ENCODE results near the gene ATP9B. TPM values are rescaled to one million over a fixed set of nuclear protein-coding genes. Genes with fewer than 3 reads are reported as not detected.

ATP9B gene
- total and polyA plus RNA-seq, 10 of the 15 experiments (the other 5 are each of a cell fraction or from before 2014, with no cell fraction given), result 0.74 to 20.7 (median 12.9) TPM

DNA sequence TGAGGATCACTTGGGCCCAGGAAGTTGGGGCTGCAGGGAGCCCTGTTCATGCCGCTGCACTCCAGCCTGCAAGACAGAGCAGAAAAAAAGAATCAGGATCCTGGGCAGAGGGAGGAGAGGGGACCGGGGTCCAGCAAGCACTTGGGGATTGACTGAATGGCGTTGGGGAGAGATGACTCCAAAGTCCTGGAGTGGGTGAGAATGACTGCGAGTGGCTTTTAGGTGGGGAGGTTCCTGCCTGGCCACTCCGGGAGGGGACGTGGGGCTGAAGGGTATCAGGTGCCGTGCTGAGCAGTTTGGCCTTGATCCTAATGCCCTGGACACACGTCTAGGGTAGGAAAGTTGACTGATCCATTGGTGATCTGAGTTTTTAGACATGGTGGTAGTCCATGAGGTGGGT lies 323.0 kb downstream of the ATP9B start:
- 64% methylated on average over 8 of the region's 8 CpGs for WGBS (ENCODE audit: insufficient coverage, insufficient replicate concordance, low lambda C conversion rate, missing lambda C conversion rate)
- no TSS peak for BruUV-seq (replicated peaks)

More for the DNA sequence above, 323.0 kb downstream of the ATP9B start:
- DNase-seq (ENCODE audit: low read depth, low spot score) (no peak), FAIRE-seq (no peak), ATAC-seq (no peak)
- SMC1A ChIA-PET (ENCODE audit: uncharacterized antibody, unreplicated experiment), result interaction anchor here (0.7 kb wide), 2 partner anchors 8 to 131 kb away, joined by 3 read pairs; no protein-coding TSS in a partner anchor
- H2AFZ ChIP-seq (ENCODE audit: control insufficient read depth, low read depth, low read length), result no peak overlapping the region
- no peak overlapping the region for H3K9ac ChIP-seq (ENCODE audit: control insufficient read depth, insufficient read depth, low read length)
- POLR2A ChIA-PET, result no interaction called here
- RAD21 ChIA-PET (ENCODE audit: unreplicated experiment), result interaction anchor here (1.3 to 1.9 kb wide), 3 partner anchors 13 to 139 kb away, joined by 3 to 6 read pairs (median 5); no protein-coding TSS in a partner anchor
- H3K36me3 ChIP-seq (ENCODE audit: control insufficient read depth in 2 of 2, insufficient read depth in 2 of 2, low read length in 1 of 2), result no peaks in the 10 kb centered on the region
- TF ChIP-seq SREBF2 (IDR thresholded peaks at IDR 0.05; ENCODE audit: low read length) (no peak), FOS (IDR thresholded peaks at IDR 0.05; ENCODE audit: borderline replicate concordance, extremely low read depth, insufficient read length) (no peak), ZNF384 (IDR thresholded peaks at IDR 0.05; ENCODE audit: borderline replicate concordance, low read depth, low read length) (no peak), SIX5 (IDR thresholded peaks at IDR 0.05; ENCODE audit: low read depth, low read length, severe bottlenecking) (no peak), SUZ12 (IDR thresholded peaks at IDR 0.05; ENCODE audit: unreplicated experiment) (no peak), NR2C2 (IDR thresholded peaks at IDR 0.05; ENCODE audit: borderline replicate concordance, control insufficient read depth, insufficient read length, low read depth) (no peak)
- TF ChIP-seq, protein P1, sequence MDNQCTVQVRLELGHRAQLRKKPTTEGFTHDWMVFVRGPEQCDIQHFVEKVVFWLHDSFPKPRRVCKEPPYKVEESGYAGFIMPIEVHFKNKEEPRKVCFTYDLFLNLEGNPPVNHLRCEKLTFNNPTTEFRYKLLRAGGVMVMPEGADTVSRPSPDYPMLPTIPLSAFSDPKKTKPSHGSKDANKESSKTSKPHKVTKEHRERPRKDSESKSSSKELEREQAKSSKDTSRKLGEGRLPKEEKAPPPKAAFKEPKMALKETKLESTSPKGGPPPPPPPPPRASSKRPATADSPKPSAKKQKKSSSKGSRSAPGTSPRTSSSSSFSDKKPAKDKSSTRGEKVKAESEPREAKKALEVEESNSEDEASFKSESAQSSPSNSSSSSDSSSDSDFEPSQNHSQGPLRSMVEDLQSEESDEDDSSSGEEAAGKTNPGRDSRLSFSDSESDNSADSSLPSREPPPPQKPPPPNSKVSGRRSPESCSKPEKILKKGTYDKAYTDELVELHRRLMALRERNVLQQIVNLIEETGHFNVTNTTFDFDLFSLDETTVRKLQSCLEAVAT (IDR thresholded peaks at IDR 0.05), result no peak
- TF ChIP-seq, protein P2, sequence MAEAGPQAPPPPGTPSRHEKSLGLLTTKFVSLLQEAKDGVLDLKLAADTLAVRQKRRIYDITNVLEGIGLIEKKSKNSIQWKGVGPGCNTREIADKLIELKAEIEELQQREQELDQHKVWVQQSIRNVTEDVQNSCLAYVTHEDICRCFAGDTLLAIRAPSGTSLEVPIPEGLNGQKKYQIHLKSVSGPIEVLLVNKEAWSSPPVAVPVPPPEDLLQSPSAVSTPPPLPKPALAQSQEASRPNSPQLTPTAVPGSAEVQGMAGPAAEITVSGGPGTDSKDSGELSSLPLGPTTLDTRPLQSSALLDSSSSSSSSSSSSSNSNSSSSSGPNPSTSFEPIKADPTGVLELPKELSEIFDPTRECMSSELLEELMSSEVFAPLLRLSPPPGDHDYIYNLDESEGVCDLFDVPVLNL (IDR thresholded peaks at IDR 0.05; ENCODE audit: low read depth, low read length), result no peak
- TF ChIP-seq, protein P3, sequence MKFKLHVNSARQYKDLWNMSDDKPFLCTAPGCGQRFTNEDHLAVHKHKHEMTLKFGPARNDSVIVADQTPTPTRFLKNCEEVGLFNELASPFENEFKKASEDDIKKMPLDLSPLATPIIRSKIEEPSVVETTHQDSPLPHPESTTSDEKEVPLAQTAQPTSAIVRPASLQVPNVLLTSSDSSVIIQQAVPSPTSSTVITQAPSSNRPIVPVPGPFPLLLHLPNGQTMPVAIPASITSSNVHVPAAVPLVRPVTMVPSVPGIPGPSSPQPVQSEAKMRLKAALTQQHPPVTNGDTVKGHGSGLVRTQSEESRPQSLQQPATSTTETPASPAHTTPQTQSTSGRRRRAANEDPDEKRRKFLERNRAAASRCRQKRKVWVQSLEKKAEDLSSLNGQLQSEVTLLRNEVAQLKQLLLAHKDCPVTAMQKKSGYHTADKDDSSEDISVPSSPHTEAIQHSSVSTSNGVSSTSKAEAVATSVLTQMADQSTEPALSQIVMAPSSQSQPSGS (IDR thresholded peaks at IDR 0.05; ENCODE audit: low read length), result no peak
- intact Hi-C loops (cut with micrococcal nuclease; ENCODE audit: unreplicated experiment) (no loop called here), in situ Hi-C loops (cut with MboI) (loop anchor here (10.0 kb wide), 1 partner anchor 563 kb away; the partner anchor contains the start of gene SLC66A2)
- peaks cover 12% of the 10 kb centered on the region for H3K4me1 ChIP-seq (ENCODE audit: control insufficient read depth, insufficient read depth, low read length)
- CTCF ChIA-PET, result interaction anchor here (1.0 to 2.7 kb wide), 5 partner anchors 10 to 136 kb away, joined by 3 to 21 read pairs (median 8); no protein-coding TSS in a partner anchor
- no peak overlapping the region for H3K27ac ChIP-seq (ENCODE audit: control insufficient read depth, insufficient read depth)
- peaks cover 2 to 17% of the 10 kb centered on the region in 2 experiments; a peak in 3 of 4 replicates for H3K27me3 ChIP-seq (replicated peaks in 1 of 2; ENCODE audit: control insufficient read depth in 2 of 2, insufficient read depth in 2 of 2, low read length in 1 of 2)
- no peaks in the 10 kb centered on the region for H4K20me1 ChIP-seq (ENCODE audit: control insufficient read depth, insufficient read depth)
- no peaks in the 10 kb centered on the region for H3K79me2 ChIP-seq (ENCODE audit: control insufficient read depth, insufficient read depth, low read length)
- no peaks in the 10 kb centered on the region for H3K9me3 ChIP-seq (replicated peaks; ENCODE audit: control insufficient read depth, insufficient read depth, low read length)
- H3K4me3 ChIP-seq, result no peak overlapping the region
- no peak overlapping the region for H3K4me2 ChIP-seq (ENCODE audit: control insufficient read depth, insufficient read depth)
